ENCODE results near the gene ANKEF1. TPM values are rescaled to one million over a fixed set of nuclear protein-coding genes. Genes with fewer than 3 reads are reported as not detected.

The ANKEF1 gene
- total RNA-seq, 1 experiment from 2014 or later, result 3.9 TPM

DNA sequence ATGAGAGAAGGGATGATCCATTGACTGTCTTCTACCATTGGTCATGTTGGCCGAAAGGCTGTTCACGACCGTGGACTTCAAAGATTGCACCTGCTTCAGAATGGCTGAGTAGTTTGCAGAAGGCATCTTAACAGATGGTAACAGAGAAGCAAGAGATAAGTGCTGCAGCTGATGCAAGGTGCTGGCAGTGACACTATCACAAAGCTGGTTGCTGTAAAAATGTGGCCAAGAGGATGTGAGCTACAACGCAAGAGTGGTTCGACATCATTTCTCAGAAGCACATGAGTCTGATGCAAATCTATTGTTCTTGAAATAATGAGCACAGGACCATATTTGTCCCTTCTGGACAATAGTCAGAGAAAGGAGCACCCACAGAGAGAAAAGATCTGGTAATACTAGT, 27.0 kb upstream of the ANKEF1 start:
- Mint-ChIP-seq H3K36me3 (ENCODE audit: insufficient read depth, unreplicated experiment) (no peaks in the 10 kb centered on the region), H3K9me3 (ENCODE audit: unreplicated experiment) (no peaks in the 10 kb centered on the region), H3K27ac (ENCODE audit: unreplicated experiment) (no peak overlapping the region), H3K4me3 (ENCODE audit: unreplicated experiment) (no peak overlapping the region), H3K27me3 (ENCODE audit: insufficient read depth, unreplicated experiment) (peaks cover 19% of the 10 kb centered on the region), H3K4me1 (ENCODE audit: low read depth, unreplicated experiment) (peaks cover 7% of the 10 kb centered on the region)
- TF ChIP-seq, protein P1, sequence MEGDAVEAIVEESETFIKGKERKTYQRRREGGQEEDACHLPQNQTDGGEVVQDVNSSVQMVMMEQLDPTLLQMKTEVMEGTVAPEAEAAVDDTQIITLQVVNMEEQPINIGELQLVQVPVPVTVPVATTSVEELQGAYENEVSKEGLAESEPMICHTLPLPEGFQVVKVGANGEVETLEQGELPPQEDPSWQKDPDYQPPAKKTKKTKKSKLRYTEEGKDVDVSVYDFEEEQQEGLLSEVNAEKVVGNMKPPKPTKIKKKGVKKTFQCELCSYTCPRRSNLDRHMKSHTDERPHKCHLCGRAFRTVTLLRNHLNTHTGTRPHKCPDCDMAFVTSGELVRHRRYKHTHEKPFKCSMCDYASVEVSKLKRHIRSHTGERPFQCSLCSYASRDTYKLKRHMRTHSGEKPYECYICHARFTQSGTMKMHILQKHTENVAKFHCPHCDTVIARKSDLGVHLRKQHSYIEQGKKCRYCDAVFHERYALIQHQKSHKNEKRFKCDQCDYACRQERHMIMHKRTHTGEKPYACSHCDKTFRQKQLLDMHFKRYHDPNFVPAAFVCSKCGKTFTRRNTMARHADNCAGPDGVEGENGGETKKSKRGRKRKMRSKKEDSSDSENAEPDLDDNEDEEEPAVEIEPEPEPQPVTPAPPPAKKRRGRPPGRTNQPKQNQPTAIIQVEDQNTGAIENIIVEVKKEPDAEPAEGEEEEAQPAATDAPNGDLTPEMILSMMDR (IDR thresholded peaks at IDR 0.05; ENCODE audit: insufficient read depth in 1 of 2, low read depth in 1 of 2, low read length in 1 of 2, severe bottlenecking in 1 of 2, unreplicated experiment in 1 of 2), result no peak
- intact Hi-C loops (cut with micrococcal nuclease; ENCODE audit: unreplicated experiment), result no loop called here
- BruUV-seq (replicated peaks), result no TSS peak
- H3K36me3 ChIP-seq (ENCODE audit: control insufficient read depth, insufficient read depth, low read length), result no peaks in the 10 kb centered on the region
- no peak overlapping the region for H3K4me3 ChIP-seq (ENCODE audit: low read depth, low read length)
- H3K27me3 ChIP-seq (replicated peaks; ENCODE audit: control insufficient read depth, insufficient read depth, low read length), result peaks cover 2% of the 10 kb centered on the region
- H3K9me3 ChIP-seq, result no peaks in the 10 kb centered on the region
- ChIA-PET POLR2A (no interaction called here), CTCF (no interaction called here)
- no peaks in the 10 kb centered on the region for H3K4me1 ChIP-seq
- no peak for DNase-seq

DNA sequence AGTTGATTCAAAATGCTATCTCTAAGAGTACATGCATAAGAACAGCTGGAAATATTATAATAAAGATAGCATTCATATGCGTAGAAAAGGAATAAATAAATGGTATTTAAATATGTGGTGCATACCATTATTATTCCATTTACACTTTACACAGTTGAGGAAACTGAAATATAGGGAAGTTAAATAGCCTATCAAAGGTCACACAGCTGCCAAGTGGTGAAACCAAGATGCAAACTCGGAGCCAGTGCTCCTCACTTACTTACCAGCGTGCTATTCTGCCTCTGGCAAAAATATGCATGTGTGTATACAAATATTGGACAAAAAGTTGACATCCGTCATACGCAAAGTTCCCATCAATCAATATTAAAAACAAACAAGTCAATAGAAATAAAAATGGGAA, 22.3 kb upstream of the ANKEF1 start:
- H3K4me3 ChIP-seq (ENCODE audit: low read depth, low read length), result no peak overlapping the region

DNA sequence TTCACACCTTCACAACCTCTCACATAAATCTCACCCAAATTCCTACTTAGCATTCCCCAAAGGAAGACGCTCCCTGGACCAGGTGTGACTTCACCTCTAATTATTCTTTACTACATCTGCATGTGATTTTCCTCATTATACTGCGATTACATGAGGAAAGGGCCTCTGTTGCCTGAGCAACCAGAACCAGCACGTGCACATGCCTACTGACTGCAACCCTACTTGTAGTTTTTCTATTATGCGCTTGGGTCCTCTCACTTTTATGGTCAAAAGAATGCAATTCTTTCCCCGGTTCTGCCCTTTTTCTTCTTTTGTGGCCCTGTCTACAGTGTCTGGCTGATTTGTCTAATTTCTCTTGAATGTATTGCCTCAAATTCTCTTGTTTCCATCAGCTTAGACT, 20.4 kb upstream of the ANKEF1 start:
- no peak overlapping the region for H3K4me3 Mint-ChIP-seq (ENCODE audit: unreplicated experiment)
- Histone ChIP-seq H3K9me3 (peaks cover 5% of the 10 kb centered on the region; the same call in 1 of the 2 replicates), H3K4me3 (ENCODE audit: low read depth, low read length) (no peak overlapping the region), H3K27me3 (replicated peaks; ENCODE audit: control insufficient read depth, insufficient read depth, low read length) (no peaks in the 10 kb centered on the region), H3K36me3 (ENCODE audit: control insufficient read depth, insufficient read depth, low read length) (no peaks in the 10 kb centered on the region), H3K4me1 (no peaks in the 10 kb centered on the region)
- H3K9me3 Mint-ChIP-seq (ENCODE audit: unreplicated experiment), result no peaks in the 10 kb centered on the region
- peaks cover 8% of the 10 kb centered on the region for H3K27me3 Mint-ChIP-seq (ENCODE audit: insufficient read depth, unreplicated experiment)
- ChIA-PET POLR2A (no interaction called here), CTCF (no interaction called here)
- intact Hi-C loops (cut with micrococcal nuclease; ENCODE audit: unreplicated experiment), result no loop called here
- no peak overlapping the region for H3K27ac Mint-ChIP-seq (ENCODE audit: unreplicated experiment)
- no peaks in the 10 kb centered on the region for H3K4me1 Mint-ChIP-seq (ENCODE audit: low read depth, unreplicated experiment)
- BruUV-seq (replicated peaks), result no TSS peak
- no peak for DNase-seq
- TF ChIP-seq, protein P1 (IDR thresholded peaks at IDR 0.05; ENCODE audit: insufficient read depth in 1 of 2, low read depth in 1 of 2, low read length in 1 of 2, severe bottlenecking in 1 of 2, unreplicated experiment in 1 of 2), result no peak
- H3K36me3 Mint-ChIP-seq (ENCODE audit: insufficient read depth, unreplicated experiment), result no peaks in the 10 kb centered on the region

More for the DNA sequence above, 22.3 kb upstream of the ANKEF1 start:
- H3K9me3 Mint-ChIP-seq (ENCODE audit: unreplicated experiment), result no peaks in the 10 kb centered on the region
- ChIA-PET POLR2A (interaction anchor here (0.7 kb wide), 1 partner anchor 10 kb away, joined by 3 read pairs; no protein-coding TSS in a partner anchor), CTCF (no interaction called here)
- no peaks in the 10 kb centered on the region for H3K9me3 ChIP-seq
- H3K4me1 Mint-ChIP-seq (ENCODE audit: low read depth, unreplicated experiment), result no peaks in the 10 kb centered on the region
- peaks cover 2% of the 10 kb centered on the region for H3K27me3 ChIP-seq (replicated peaks; ENCODE audit: control insufficient read depth, insufficient read depth, low read length)
- H3K36me3 Mint-ChIP-seq (ENCODE audit: insufficient read depth, unreplicated experiment), result no peaks in the 10 kb centered on the region
- peaks cover 15% of the 10 kb centered on the region for H3K27me3 Mint-ChIP-seq (ENCODE audit: insufficient read depth, unreplicated experiment)
- H3K4me1 ChIP-seq, result no peaks in the 10 kb centered on the region
- no peaks in the 10 kb centered on the region for H3K36me3 ChIP-seq (ENCODE audit: control insufficient read depth, insufficient read depth, low read length)
- intact Hi-C loops (cut with micrococcal nuclease; ENCODE audit: unreplicated experiment), result no loop called here
- BruUV-seq (replicated peaks), result no TSS peak
- no peak overlapping the region for H3K27ac Mint-ChIP-seq (ENCODE audit: unreplicated experiment)
- no peak for DNase-seq
- TF ChIP-seq, protein P1 (IDR thresholded peaks at IDR 0.05; ENCODE audit: insufficient read depth in 1 of 2, low read depth in 1 of 2, low read length in 1 of 2, severe bottlenecking in 1 of 2, unreplicated experiment in 1 of 2), result no peak
- no peak overlapping the region for H3K4me3 Mint-ChIP-seq (ENCODE audit: unreplicated experiment)
